Measurements from ENCODE around the gene UQCC3. TPM values are rescaled to one million over a fixed set of nuclear protein-coding genes. Genes with fewer than 3 reads are reported as not detected.

UQCC3 gene
- total and polyA plus RNA-seq, 2 of the 13 experiments (the other 11 are each of a cell fraction or from before 2014, with no cell fraction given) = 7.7 to 16.0 TPM

DNA sequence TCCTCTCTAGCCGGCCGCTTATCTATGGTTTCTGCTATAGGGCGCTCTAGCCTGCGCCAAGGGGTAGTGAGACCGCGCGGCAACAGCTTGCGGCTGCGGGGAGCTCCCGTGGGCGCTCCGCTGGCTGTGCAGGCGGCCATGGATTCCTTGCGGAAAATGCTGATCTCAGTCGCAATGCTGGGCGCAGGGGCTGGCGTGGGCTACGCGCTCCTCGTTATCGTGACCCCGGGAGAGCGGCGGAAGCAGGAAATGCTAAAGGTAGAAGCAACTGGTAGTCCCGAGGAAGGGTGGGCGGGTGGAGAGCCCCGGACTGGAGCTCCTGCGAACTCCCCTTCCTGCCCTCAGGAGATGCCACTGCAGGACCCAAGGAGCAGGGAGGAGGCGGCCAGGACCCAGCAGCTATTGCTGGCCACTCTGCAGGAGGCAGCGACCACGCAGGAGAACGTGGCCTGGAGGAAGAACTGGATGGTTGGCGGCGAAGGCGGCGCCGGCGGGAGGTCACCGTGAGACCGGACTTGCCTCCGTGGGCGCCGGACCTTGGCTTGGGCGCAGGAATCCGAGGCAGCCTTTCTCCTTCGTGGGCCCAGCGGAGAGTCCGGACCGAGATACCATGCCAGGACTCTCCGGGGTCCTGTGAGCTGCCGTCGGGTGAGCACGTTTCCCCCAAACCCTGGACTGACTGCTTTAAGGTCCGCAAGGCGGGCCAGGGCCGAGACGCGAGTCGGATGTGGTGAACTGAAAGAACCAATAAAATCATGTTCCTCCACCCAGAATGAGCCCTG, at the start of gene UQCC3, which contains the start of gene LBHD1 (continued):
- TF ChIP-seq, protein P1, sequence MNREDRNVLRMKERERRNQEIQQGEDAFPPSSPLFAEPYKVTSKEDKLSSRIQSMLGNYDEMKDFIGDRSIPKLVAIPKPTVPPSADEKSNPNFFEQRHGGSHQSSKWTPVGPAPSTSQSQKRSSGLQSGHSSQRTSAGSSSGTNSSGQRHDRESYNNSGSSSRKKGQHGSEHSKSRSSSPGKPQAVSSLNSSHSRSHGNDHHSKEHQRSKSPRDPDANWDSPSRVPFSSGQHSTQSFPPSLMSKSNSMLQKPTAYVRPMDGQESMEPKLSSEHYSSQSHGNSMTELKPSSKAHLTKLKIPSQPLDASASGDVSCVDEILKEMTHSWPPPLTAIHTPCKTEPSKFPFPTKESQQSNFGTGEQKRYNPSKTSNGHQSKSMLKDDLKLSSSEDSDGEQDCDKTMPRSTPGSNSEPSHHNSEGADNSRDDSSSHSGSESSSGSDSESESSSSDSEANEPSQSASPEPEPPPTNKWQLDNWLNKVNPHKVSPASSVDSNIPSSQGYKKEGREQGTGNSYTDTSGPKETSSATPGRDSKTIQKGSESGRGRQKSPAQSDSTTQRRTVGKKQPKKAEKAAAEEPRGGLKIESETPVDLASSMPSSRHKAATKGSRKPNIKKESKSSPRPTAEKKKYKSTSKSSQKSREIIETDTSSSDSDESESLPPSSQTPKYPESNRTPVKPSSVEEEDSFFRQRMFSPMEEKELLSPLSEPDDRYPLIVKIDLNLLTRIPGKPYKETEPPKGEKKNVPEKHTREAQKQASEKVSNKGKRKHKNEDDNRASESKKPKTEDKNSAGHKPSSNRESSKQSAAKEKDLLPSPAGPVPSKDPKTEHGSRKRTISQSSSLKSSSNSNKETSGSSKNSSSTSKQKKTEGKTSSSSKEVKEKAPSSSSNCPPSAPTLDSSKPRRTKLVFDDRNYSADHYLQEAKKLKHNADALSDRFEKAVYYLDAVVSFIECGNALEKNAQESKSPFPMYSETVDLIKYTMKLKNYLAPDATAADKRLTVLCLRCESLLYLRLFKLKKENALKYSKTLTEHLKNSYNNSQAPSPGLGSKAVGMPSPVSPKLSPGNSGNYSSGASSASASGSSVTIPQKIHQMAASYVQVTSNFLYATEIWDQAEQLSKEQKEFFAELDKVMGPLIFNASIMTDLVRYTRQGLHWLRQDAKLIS (CRISPR knock-in tag; IDR thresholded peaks at IDR 0.05) = no peak
- TF ChIP-seq, protein P2, sequence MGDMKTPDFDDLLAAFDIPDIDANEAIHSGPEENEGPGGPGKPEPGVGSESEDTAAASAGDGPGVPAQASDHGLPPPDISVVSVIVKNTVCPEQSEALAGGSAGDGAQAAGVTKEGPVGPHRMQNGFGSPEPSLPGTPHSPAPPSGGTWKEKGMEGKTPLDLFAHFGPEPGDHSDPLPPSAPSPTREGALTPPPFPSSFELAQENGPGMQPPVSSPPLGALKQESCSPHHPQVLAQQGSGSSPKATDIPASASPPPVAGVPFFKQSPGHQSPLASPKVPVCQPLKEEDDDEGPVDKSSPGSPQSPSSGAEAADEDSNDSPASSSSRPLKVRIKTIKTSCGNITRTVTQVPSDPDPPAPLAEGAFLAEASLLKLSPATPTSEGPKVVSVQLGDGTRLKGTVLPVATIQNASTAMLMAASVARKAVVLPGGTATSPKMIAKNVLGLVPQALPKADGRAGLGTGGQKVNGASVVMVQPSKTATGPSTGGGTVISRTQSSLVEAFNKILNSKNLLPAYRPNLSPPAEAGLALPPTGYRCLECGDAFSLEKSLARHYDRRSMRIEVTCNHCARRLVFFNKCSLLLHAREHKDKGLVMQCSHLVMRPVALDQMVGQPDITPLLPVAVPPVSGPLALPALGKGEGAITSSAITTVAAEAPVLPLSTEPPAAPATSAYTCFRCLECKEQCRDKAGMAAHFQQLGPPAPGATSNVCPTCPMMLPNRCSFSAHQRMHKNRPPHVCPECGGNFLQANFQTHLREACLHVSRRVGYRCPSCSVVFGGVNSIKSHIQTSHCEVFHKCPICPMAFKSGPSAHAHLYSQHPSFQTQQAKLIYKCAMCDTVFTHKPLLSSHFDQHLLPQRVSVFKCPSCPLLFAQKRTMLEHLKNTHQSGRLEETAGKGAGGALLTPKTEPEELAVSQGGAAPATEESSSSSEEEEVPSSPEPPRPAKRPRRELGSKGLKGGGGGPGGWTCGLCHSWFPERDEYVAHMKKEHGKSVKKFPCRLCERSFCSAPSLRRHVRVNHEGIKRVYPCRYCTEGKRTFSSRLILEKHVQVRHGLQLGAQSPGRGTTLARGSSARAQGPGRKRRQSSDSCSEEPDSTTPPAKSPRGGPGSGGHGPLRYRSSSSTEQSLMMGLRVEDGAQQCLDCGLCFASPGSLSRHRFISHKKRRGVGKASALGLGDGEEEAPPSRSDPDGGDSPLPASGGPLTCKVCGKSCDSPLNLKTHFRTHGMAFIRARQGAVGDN (CRISPR knock-in tag; IDR thresholded peaks at IDR 0.05) = peak; percentile 86
- TF ChIP-seq NFIB (CRISPR knock-in tag; IDR thresholded peaks at IDR 0.05; ENCODE audit: borderline replicate concordance) (no peak), ZNF883 (CRISPR knock-in tag; IDR thresholded peaks at IDR 0.05; ENCODE audit: not compliant biosample characterization) (no peak), ZFP91 (CRISPR knock-in tag; IDR thresholded peaks at IDR 0.05; ENCODE audit: borderline replicate concordance) (peak; percentile 88), SKI (IDR thresholded peaks at IDR 0.05; ENCODE audit: partially characterized antibody) (no peak), GFI1 (CRISPR knock-in tag; IDR thresholded peaks at IDR 0.05; ENCODE audit: borderline replicate concordance) (peak; percentile 70; the same call in 1 of the 2 replicates)
- TF ChIP-seq, protein P3, sequence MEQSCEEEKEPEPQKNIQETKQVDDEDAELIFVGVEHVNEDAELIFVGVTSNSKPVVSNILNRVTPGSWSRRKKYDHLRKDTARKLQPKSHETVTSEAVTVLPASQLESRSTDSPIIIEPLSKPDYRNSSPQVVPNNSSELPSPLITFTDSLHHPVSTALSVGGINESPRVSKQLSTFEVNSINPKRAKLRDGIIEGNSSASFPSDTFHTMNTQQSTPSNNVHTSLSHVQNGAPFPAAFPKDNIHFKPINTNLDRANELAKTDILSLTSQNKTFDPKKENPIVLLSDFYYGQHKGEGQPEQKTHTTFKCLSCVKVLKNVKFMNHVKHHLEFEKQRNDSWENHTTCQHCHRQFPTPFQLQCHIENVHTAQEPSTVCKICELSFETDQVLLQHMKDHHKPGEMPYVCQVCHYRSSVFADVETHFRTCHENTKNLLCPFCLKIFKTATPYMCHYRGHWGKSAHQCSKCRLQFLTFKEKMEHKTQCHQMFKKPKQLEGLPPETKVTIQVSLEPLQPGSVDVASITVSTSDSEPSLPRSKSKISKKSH (CRISPR knock-in tag; IDR thresholded peaks at IDR 0.05; ENCODE audit: borderline replicate concordance) = peak; percentile 51; the same call in 1 of the 2 replicates
- TF ChIP-seq, protein P4, sequence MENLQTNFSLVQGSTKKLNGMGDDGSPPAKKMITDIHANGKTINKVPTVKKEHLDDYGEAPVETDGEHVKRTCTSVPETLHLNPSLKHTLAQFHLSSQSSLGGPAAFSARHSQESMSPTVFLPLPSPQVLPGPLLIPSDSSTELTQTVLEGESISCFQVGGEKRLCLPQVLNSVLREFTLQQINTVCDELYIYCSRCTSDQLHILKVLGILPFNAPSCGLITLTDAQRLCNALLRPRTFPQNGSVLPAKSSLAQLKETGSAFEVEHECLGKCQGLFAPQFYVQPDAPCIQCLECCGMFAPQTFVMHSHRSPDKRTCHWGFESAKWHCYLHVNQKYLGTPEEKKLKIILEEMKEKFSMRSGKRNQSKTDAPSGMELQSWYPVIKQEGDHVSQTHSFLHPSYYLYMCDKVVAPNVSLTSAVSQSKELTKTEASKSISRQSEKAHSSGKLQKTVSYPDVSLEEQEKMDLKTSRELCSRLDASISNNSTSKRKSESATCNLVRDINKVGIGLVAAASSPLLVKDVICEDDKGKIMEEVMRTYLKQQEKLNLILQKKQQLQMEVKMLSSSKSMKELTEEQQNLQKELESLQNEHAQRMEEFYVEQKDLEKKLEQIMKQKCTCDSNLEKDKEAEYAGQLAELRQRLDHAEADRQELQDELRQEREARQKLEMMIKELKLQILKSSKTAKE (CRISPR knock-in tag; IDR thresholded peaks at IDR 0.05; ENCODE audit: borderline replicate concordance) = no peak
- TF ChIP-seq, protein P5, sequence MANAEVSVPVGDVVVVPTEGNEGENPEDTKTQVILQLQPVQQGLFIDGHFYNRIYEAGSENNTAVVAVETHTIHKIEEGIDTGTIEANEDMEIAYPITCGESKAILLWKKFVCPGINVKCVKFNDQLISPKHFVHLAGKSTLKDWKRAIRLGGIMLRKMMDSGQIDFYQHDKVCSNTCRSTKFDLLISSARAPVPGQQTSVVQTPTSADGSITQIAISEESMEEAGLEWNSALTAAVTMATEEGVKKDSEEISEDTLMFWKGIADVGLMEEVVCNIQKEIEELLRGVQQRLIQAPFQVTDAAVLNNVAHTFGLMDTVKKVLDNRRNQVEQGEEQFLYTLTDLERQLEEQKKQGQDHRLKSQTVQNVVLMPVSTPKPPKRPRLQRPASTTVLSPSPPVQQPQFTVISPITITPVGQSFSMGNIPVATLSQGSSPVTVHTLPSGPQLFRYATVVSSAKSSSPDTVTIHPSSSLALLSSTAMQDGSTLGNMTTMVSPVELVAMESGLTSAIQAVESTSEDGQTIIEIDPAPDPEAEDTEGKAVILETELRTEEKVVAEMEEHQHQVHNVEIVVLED (CRISPR knock-in tag; IDR thresholded peaks at IDR 0.05; ENCODE audit: borderline replicate concordance) = peak; percentile 63; the same call in 1 of the 2 replicates
